Large intestine (tissue), 3 donors: Measurements from ENCODE around the gene ARMC6. TPM values are rescaled to one million over a fixed set of nuclear protein-coding genes. Genes with fewer than 3 reads are reported as not detected.
"Not testable (repeated sequence)": the region's sequence is repeated elsewhere in the genome, so short reads cannot be mapped to it uniquely, and the experiment has no call there.

Source experiments
- DNase-seq, 2 donors: peaks; one replicate each; pipeline versions ENCODE4 v3.0.0 to v3.0.0-alpha.2; 2013
- H3K27ac ChIP-seq: one replicate; pipeline ENCODE4 v1.5.1; 2013; ENCODE audit warnings: low read length
- H3K27me3 ChIP-seq: 2 replicates; pipeline ENCODE4 v1.6.1; 2013; ENCODE audit warnings: low read length; ENCODE audit not compliant: control insufficient read depth, insufficient read depth
- H3K36me3 ChIP-seq: 2 replicates; pipeline ENCODE4 v1.6.1; 2013; ENCODE audit warnings: low read length; ENCODE audit not compliant: control insufficient read depth, insufficient read depth
- H3K4me1 ChIP-seq: one replicate; pipeline ENCODE4 v1.6.1; 2013; ENCODE audit warnings: low read length; ENCODE audit not compliant: control insufficient read depth, insufficient read depth
- H3K4me3 ChIP-seq: one replicate; pipeline ENCODE4 v1.5.1; 2013; ENCODE audit warnings: low read length
- H3K9me3 ChIP-seq: one replicate; pipeline ENCODE4 v1.6.1; 2013; ENCODE audit warnings: mild to moderate bottlenecking, low read depth, low read length, moderate library complexity; ENCODE audit not compliant: control insufficient read depth
- WGBS: methylation state at CpG from one replicate; pipeline ENCODE4 v1.1.5; 2013; ENCODE audit warnings: low lambda C conversion rate; ENCODE audit not compliant: insufficient coverage; 5-methylcytosine and 5-hydroxymethylcytosine counted together
- polyA plus RNA-seq: library from polyadenylated mRNA; unstranded; fragments of 120-200 nt; gene quantifications from one replicate; pipeline ENCODE4 v1.2.1, GENCODE V29; 2013

Gene ARMC6
- polyA plus RNA-seq, 1 donor, result 21.0 TPM

DNA sequence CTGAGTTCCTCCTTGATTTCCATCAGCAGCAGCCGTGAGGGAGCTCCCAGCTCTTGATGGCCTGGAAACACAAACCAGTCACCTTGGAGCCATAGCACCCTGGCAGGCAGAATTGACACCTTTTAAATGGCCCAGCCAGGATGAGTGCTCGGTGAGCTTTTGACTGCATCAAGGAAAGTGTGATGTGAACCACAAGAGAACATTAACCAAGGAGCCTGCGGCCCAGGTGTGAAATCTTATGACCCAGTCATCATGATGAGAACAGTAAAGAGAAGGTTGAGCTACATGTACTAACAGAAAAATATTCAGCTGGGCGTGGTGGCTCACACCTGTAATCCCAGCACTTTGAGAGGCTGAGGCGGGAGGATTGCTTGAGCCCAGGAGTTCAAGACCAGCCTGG, 22.9 kb upstream of the ARMC6 start:
- WGBS, result no CpG with 5 or more reads among the region's 5 CpGs
- H3K27ac ChIP-seq, result no peak overlapping the region

DNA sequence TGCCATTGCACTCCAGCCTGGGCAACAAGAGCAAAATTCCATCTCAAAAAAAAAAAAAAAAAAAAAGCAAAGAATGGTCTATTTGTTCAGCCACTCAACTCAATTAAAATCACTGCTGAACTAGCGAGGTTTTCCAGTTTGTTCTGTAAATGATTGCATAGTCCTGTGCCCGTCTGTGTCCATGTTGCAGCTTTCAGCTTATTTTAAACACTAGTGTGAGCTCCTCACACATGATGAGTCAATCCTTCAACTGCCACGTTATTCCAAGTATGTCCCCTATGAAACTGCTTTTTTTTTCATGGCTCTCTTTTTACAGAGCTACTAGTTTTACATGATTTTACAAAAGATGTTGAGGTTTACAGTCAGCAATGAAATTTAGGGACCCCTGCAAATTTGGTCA, 12.3 kb upstream of the ARMC6 start:
- Histone ChIP-seq H3K27me3 (no peaks in the 10 kb centered on the region), H3K36me3 (peaks cover 62% of the 10 kb centered on the region), H3K9me3 (no peaks in the 10 kb centered on the region), H3K4me1 (peaks cover 2% of the 10 kb centered on the region), H3K4me3 (no peak overlapping the region), H3K27ac (no peak overlapping the region)
- no peak for DNase-seq
- WGBS, result 80% methylated on average over 2 of the region's 3 CpGs

More for the DNA sequence above, 22.9 kb upstream of the ARMC6 start:
- Histone ChIP-seq H3K36me3 (peaks cover 75% of the 10 kb centered on the region), H3K27me3 (no peaks in the 10 kb centered on the region), H3K4me3 (no peak overlapping the region), H3K9me3 (no peaks in the 10 kb centered on the region), H3K4me1 (no peaks in the 10 kb centered on the region)
- DNase-seq, result no peak

- no peak overlapping the region for H3K27ac ChIP-seq
- H3K36me3 ChIP-seq, result peaks cover 66% of the 10 kb centered on the region
- H3K27me3 ChIP-seq, result no peaks in the 10 kb centered on the region
- no peak for DNase-seq
- WGBS, result no CpG with 5 or more reads among the region's 4 CpGs
- no peaks in the 10 kb centered on the region for H3K4me1 ChIP-seq
- no peak overlapping the region for H3K4me3 ChIP-seq
- no peaks in the 10 kb centered on the region for H3K9me3 ChIP-seq
Observed at GRCh38 chr19:19022380-19022961, 10.9 kb upstream of the ARMC6 start.

- no CpG with 5 or more reads among the region's 1 CpG for WGBS
- not testable (repeated sequence) for H3K4me1 ChIP-seq, H3K4me3 ChIP-seq, H3K27ac ChIP-seq, H3K27me3 ChIP-seq, DNase-seq, H3K9me3 ChIP-seq
- peaks cover 64% of the 10 kb centered on the region for H3K36me3 ChIP-seq
Observed at GRCh38 chr19:19023376-19023775, 10.0 kb upstream of the ARMC6 start.

GRCh38 chr19:19025861-19026260, 7.5 kb upstream of the ARMC6 start:
- Histone ChIP-seq H3K27ac (no peak overlapping the region), H3K36me3 (peaks cover 77% of the 10 kb centered on the region), H3K27me3 (no peaks in the 10 kb centered on the region), H3K4me3 (no peak overlapping the region), H3K4me1 (no peaks in the 10 kb centered on the region), H3K9me3 (no peaks in the 10 kb centered on the region)
- no peak for DNase-seq
- 100% methylated on average over 2 of the region's 11 CpGs for WGBS

- Histone ChIP-seq H3K4me3 (no peak overlapping the region), H3K4me1 (no peaks in the 10 kb centered on the region), H3K36me3 (peaks cover 78% of the 10 kb centered on the region), H3K27ac (no peak overlapping the region), H3K27me3 (no peaks in the 10 kb centered on the region), H3K9me3 (no peaks in the 10 kb centered on the region)
- WGBS, result 100% methylated on average over 2 of the region's 10 CpGs
- DNase-seq, result no peak
Observed at GRCh38 chr19:19026299-19026971, 7.0 kb upstream of the ARMC6 start.

DNA sequence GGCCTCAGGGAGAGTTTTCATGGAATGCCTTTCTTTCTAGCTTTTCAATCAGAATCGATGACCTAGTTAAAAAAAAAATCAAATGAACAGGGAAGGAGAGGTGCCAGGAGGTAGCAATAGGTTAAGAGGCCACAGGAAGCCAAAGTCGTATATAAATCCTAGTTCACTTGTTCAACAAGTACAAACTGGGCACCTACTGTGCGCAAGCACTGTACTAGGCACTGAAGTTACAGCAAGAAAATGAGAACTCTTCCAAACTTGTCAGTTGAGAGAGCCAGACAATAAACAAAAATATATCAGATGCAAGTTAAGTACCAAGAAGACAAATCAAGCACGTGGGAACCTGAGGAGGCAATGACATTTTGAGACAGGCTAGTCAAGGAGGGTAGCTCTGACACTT, 6.2 kb upstream of the ARMC6 start:
- Histone ChIP-seq H3K4me3 (no peak overlapping the region), H3K4me1 (peaks cover 3% of the 10 kb centered on the region), H3K36me3 (peaks cover 77% of the 10 kb centered on the region), H3K9me3 (no peaks in the 10 kb centered on the region), H3K27ac (no peak overlapping the region), H3K27me3 (no peaks in the 10 kb centered on the region)
- DNase-seq, result no peak
- no CpG with 5 or more reads among the region's 4 CpGs for WGBS

DNA sequence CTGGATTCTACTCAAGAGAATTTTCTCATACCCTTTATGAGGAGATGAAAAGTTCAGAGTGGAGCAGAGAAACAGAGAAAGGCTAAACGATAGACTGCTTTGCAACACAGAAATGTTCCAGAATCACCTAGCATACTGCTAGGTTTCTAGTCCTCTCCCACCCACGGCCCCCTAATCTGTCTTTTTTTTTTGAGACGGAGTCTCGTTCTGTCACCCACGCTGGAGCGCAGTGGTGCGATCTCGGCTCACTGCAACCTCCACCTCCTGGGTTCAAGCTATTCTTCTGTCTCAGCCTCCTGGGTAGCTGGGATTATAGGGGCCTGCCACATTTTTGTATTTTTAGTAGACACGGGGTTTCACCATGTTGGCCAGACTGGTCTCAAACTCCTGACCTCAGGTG, 4.9 kb upstream of the ARMC6 start:
- no peak overlapping the region for H3K27ac ChIP-seq
- peaks cover 7% of the 10 kb centered on the region for H3K4me1 ChIP-seq
- no CpG with 5 or more reads among the region's 9 CpGs for WGBS
- H3K4me3 ChIP-seq, result no peak overlapping the region
- H3K9me3 ChIP-seq, result no peaks in the 10 kb centered on the region
- no peaks in the 10 kb centered on the region for H3K27me3 ChIP-seq
- no peak for DNase-seq
- peaks cover 65% of the 10 kb centered on the region for H3K36me3 ChIP-seq

GRCh38 chr19:19031891-19032290, 1.5 kb upstream of the ARMC6 start:
- no peak for DNase-seq
- H3K36me3 ChIP-seq, result peaks cover 38% of the 10 kb centered on the region
- H3K4me3 ChIP-seq, result no peak overlapping the region
- no peak overlapping the region for H3K27ac ChIP-seq
- 63% methylated on average over 2 of the region's 5 CpGs for WGBS
- no peaks in the 10 kb centered on the region for H3K27me3 ChIP-seq
- no peaks in the 10 kb centered on the region for H3K9me3 ChIP-seq
- H3K4me1 ChIP-seq, result peaks cover 13% of the 10 kb centered on the region

GRCh38 chr19:19032420-19033175, 805 bp upstream of the ARMC6 start:
- H3K4me1 ChIP-seq, result peaks cover 13% of the 10 kb centered on the region
- H3K9me3 ChIP-seq, result no peaks in the 10 kb centered on the region
- peaks cover 34% of the 10 kb centered on the region for H3K36me3 ChIP-seq
- peak overlapping the region; percentile 89 for H3K4me3 ChIP-seq
- peak; percentile 55 to 79 for DNase-seq
- peak overlapping the region; percentile 73 for H3K27ac ChIP-seq
- WGBS, result no CpG with 5 or more reads among the region's 31 CpGs
- H3K27me3 ChIP-seq, result no peaks in the 10 kb centered on the region
